NCI-H510A (cell line): ENCODE measurements around the gene CKLF.
"Not testable (repeated sequence)": the region's sequence is repeated elsewhere in the genome, so short reads cannot be mapped to it uniquely, and the experiment has no call there.

Source experiments
- DNase-seq: peaks from one replicate; lab custom pipeline; 2025; lab: John Stamatoyannopoulos, UW

Gene CKLF

DNA sequence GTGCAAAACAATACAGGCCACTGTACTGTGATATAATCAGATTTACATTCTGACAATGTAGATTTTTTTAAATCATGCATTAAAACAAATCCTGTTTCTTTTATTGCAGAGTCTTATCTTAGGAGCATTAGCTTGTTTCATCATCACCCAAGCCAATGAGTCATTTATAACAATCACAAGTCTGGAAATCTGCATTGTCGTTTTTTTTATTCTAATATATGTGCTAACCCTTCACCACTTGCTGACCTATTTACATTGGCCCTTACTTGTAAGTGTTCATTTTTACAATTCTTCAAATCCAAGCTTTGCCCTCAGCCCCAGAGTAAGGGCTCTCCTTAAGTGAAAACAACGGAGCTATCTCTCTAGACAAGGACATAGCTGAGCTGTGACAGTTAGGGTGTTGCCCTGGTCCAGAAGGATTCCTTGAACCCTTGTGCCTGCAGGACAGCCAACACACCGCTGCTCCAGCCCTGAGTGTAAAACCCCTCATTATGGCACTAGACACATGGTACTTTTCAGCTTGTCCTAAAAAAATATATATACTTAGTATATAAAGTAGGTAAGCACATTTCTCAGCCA is 17.5 kb downstream of the CKLF start:
- DNase-seq = no peak

GRCh38 chr16:66572356-66572755 is 20.0 kb downstream of the CKLF start:
- no peak for DNase-seq

DNA sequence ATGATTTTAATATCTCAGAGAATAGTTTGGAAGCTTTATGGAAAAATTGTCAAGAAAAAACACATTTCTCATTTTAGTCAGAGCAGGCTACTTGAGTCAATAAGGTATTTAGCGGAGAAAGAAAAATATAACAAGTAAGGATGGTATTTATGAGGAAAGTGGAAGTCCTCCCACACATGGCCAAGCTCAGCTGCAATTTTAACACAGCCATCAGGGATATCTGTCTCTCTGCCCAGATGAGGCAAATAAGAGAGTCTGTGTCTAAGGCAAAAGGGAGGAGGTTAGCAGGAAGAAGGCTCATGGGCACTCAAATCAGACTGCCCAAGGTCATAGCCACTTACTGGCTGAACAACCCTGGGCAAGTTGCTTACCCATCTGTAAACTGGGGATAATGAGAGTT is 21.7 kb downstream of the CKLF start:
- no peak for DNase-seq

GRCh38 chr16:66574531-66574930 is 22.2 kb downstream of the CKLF start:
- no peak for DNase-seq

- DNase-seq = no peak
Measured at GRCh38 chr16:66575060-66575459, 22.7 kb downstream of the CKLF start.

DNA sequence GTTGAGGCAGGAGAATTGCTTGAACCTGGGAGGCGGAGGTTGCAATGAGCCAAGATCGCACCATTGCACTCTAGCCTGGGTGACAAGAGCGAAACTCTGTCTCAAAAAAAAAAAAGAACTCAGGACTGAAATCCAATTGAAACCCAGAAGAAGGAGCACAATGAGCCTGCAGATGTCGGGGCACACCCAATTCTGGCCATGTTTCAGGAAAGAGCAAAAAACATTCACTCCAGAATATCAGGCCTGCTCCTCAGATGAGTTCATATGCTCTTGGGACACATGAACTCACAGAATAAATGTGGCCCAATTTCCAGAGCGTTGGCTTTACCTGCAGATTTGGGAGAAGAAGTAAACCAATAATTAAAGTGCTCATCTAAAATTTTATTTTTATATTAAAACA is 23.9 kb downstream of the CKLF start:
- DNase-seq = no peak

DNA sequence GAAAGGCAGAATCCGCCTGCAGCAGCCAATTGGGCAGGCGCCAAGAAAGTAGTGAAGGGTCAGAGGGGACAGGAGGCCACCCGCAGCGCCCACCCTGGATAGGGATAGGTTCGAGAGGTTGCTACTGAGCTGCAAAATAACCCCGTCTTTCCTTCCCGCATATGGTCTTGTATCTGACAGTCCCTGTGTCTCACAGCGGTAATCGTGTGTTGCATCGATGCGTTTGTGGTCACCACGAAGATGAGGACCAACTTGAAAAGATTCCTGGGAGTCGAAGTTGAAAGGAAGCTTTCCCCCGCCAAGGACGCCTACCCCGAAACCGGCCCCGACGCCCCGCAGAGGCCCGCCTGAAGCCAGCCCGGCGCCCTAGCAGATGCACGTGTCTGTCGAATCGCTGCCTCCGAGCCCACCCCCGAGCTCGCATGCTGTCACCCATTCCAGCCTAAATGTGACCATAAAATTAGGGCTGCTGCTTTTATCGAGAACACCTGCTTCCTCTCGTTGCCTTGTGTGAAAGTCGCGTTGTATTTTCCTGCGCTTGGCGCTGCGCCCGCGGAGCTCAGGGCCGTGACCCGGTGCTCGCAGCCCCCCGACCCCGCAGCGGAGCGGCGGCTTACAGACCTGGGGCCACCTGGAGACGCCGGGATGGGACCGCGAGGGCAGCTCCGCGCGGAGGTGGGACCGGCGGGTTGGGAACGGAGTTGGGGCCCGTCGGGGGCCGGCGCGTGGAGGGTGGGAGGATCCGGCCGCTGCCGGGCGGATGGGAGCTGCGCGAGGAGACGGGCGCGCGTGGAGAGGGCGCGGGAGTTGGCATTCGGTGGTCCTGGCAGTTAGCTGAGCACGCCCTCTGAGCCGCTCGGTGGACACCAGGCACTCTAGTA is 26.5 kb downstream of the CKLF start, which contains the start of gene CMTM2:
Gene CMTM2, plus strand, starts transcription at position 813 of the 881 bp plus-strand sequence. CDS start 145 bp downstream, outside the sequence.
- no peak for DNase-seq

GRCh38 chr16:66580605-66581209 is 28.3 kb downstream of the CKLF start:
- no peak for DNase-seq

- DNase-seq = no peak
Measured at GRCh38 chr16:66581246-66581952, 29.0 kb downstream of the CKLF start.

DNA sequence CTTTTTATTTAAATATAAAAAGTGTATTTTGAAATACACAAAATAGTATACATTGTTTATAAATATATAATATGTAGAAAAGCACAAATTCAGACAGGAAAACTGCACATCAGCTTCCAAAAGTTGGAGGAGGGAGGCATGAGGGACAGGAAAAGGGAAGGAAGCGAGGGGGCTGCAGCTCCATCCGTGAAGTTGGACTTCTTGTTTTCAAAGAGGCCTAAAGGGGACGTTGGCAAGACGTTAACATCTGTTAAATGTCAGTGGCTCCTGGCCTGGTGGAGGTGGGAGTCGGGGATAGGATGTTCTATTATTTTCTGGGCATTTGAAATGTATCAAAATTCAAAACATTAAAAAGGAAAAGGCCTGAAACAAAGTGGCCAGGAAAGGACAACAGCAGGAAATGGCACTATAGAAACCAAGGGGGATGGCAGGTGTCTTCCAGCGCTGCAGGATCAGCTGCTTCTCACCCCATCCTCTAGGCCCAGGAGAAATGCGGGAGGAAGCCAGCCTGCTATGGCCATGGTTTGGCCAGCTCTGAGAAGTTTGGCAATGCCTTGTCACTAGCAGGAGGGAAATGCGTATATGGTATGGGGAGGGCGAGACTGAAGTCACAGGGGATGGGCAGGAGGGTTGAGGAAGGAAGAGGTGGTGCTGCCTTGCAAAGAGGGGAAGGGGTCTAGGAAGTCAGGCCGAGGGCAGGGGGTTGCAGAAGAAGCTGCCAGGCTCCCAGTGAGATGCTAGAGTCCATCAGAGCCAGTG is 33.3 kb downstream of the CKLF start:
- no peak for DNase-seq

- no peak for DNase-seq
Measured at GRCh38 chr16:66587881-66588600, 35.7 kb downstream of the CKLF start.

DNA sequence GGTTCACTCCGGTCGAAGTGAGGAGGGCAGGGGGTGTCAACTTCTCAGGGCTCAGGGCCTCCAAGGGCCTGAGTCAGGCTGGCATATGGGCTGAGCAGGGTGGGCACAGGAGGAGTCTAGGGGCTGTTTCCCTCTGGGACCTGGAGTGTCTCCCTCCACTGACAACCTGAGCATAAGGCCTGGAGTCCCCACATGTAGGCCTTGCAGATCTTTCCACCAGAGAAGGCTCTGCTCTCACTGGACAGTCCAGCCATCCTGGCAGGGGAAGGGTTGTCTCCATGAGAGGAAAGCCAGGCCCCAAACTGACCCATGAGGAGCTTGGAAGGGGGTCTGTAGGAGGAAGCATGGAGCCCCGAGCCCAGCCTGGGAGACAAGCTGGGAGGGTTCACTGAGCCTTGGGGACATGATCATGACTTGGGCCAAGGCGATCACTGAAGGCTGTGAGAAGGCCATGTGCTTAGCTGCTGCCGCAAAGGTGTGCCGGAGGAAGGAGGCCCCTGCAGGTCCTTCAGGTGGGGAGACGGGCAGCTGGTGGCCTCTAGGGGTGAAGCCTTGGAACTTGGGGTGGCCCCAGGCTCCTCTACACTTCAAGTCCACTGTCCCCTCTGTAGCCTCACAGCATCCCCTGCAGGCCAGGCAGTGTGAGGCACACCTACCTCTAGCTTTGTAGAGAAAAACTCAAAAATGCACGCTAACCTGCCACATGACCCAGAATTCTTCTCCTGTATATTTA is 36.8 kb downstream of the CKLF start:
- DNase-seq = no peak

DNA sequence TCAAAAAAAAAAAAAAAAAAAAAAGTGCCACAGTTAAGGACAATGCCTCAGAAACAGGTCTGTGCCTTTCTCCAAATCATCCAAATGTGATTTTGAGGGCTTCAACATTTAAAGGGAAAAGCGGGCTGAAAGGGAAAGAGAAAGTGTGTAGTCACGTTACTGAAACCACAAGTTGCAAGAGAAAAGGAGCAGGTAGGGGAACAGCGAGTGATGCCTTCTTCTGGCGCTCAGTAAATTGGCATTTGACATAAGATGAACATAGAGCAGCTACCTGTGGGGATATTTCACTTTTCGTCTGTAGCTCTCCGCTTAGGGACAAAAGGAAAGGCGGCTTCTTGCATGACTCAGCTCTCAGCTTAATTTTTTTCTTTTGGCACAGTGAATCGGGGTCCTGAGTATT is 37.9 kb downstream of the CKLF start:
- DNase-seq = no peak

GRCh38 chr16:66591018-66591417 is 38.6 kb downstream of the CKLF start:
- no peak for DNase-seq

- no peak for DNase-seq
Measured at GRCh38 chr16:66592241-66592640, 39.9 kb downstream of the CKLF start.

DNA sequence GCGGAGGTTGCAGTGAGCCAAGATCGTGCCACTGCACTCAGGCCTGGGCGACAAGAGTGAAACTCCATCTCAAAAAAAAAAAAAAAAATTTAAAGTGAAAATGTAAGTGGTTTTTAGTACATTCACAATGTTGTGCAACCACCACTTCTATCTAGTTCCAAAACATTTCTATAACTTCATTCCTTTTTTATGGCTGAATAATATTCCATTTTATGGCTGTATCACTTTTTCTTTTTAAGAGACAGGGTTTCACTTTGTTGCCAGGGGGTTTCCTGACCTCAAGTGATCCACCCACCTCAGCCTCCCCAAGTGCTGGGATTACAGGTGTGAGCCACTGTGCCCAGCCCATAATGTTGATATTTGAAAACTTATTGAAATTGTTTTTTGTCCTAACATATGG is 40.4 kb downstream of the CKLF start:
- DNase-seq = no peak

GRCh38 chr16:66594739-66595138 is 42.4 kb downstream of the CKLF start:
- no peak for DNase-seq

- not testable (repeated sequence) for DNase-seq
Measured at GRCh38 chr16:66596559-66596958, 44.2 kb downstream of the CKLF start.

- no peak for DNase-seq
Measured at GRCh38 chr16:66596986-66597848, 44.8 kb downstream of the CKLF start.
